DMS153 treated with DMSO at 0.1 percent for 48 hours (cell line): Measurements from ENCODE around the gene RNPEP.
A peak's percentile ranks its signal among the peaks of the same experiment; 100 is the strongest.
"Not testable (repeated sequence)": the region's sequence is repeated elsewhere in the genome, so short reads cannot be mapped to it uniquely, and the experiment has no call there.

Experiments
- DNase-seq: peaks from one replicate; lab custom pipeline; 2025; ENCODE audit not compliant: unreplicated experiment; lab: John Stamatoyannopoulos, UW

RNPEP gene

DNA sequence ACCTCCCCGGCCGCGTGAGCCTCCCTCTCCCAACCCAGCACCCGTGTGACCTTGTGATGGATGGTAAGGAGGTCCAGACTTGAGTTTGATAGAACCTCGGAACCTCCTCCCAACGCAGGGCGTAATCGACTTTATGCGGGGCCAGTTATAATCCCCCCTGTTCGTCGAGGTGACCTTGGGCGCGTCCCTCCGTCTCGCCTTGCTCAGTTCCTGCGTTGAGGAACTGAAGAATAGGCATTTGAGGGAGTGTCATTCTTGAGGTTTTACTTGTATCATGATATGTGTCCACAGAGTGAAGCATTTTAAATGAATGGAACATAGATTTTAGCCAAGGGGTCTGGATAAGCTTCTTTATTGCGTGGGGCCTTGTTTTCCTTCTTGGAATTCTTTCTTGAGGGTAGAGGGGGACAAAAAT is 26.7 kb upstream of the RNPEP start:
- no peak for DNase-seq

DNA sequence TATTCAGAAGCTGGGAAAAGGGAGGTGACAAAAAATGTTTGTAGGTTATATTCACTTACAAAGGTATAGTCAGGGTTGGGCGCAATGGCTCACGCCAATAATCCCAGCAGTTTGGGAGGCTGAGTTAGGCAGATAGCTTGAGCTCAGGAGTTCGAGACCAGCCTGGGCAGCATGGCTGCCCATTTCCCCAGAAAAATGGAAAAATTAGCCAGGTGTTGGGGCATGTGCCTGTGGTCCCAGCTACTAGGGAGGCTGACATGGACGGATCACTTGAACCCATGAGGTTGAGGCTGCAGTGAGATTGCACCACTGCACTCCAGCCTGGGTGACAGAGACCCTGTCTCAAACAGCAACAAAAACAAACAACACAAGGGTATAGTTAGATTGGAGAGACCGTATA is 24.1 kb upstream of the RNPEP start:
- DNase-seq: no peak

GRCh38 chr1:201962382-201962781 is 20.1 kb upstream of the RNPEP start:
- not testable (repeated sequence) for DNase-seq

- no peak for DNase-seq
These were observed 18.2 kb upstream of the RNPEP start for GRCh38 chr1:201964261-201964660.

- no peak for DNase-seq
These were observed 16.3 kb upstream of the RNPEP start for GRCh38 chr1:201966171-201966570.

- no peak for DNase-seq
These were observed 14.1 kb upstream of the RNPEP start for GRCh38 chr1:201968202-201968925.

- no peak for DNase-seq
These were observed 11.9 kb upstream of the RNPEP start for GRCh38 chr1:201970334-201971159.

DNA sequence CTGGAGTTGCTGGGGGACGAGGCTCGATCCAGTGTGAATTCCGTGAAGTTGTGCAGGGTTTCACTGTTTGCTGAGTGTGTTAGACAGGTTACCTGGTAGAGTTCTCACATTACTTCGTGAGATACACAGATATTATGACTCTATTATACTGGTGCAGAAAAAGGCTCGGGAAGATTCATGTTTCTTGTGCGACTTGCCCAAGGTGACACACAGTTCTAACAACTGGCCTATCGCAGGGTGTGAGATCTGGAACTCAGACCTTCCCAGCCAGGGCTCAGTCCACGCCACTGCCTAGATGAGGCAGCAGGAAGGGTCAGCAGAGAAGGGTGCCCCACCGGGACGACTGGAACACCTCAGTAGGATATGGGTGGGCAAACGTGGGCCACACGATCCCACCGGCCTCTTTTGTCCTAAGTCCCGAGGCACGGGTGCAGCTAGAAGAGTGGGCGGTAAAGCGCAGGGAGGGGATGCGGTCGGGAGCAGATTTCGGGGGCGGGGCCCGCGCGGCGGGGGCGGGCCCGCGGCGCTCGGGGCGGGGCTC is 296 bp upstream of the RNPEP start:
- DNase-seq: peak; percentile 57

- no peak for DNase-seq
These were observed 945 bp downstream of the RNPEP start for GRCh38 chr1:201983380-201983805.

GRCh38 chr1:201984446-201984845 is 2.0 kb downstream of the RNPEP start:
- DNase-seq: no peak

DNA sequence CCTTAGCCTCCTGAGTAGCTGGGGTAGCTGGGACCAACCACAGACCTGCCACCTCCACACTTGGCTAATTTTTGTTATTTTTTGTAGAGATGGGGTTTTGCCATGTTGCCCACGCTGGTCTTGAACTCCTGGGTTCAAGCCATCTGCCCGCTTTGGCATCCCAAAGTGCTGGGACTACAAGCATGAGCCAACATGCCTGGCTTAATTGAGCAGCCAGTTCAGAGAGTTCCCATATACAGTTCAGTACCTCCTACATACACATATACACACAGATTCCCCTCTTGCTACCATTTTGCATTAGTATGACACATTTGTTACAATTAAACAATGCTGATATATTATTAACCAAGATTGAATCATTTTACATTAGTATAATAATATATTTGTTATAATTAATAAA is 2.9 kb downstream of the RNPEP start:
- DNase-seq: no peak

GRCh38 chr1:201988601-201989000 is 6.2 kb downstream of the RNPEP start:
- DNase-seq: no peak

DNA sequence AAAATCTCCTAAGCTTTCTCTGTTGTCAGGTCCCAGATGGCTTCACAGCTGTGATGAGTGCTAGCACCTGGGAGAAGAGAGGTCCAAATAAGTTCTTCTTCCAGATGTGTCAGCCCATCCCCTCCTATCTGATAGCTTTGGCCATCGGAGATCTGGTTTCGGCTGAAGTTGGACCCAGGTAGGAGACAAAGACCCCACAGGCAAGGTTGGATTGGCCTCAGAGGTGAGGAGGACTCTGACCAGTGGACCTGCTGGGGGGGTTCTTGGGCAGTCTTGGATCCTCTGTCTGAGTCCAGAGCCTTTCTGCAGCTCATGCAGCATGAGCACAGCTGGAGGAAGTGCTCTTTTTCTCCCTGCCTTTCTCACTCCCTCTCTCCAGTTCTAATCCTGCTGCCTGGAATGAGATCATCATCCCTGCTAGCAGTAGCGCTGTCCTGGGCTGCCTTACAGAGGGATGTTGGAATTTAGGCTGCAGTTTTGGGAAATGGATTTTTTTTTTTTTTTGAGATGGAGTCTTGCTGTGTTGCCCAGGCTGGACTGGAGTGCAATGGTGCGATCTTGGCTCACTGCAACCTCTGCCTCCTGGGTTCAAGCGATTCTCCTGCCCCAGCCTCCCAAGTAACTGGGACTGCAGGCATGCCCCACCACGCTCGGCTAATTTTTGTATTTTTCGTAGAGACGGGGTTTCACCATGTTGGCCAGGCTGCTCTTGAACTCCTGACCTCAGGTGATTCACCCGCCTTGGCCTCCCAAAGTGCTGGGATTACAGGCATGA is 7.1 kb downstream of the RNPEP start:
- no peak for DNase-seq

- DNase-seq: no peak
These were observed 8.0 kb downstream of the RNPEP start for GRCh38 chr1:201990427-201990826.

GRCh38 chr1:201999625-202000238 is 17.3 kb downstream of the RNPEP start:
- DNase-seq: peak; percentile 89

GRCh38 chr1:202002507-202002906 is 20.1 kb downstream of the RNPEP start:
- no peak for DNase-seq

- DNase-seq: no peak
These were observed 22.3 kb downstream of the RNPEP start for GRCh38 chr1:202004711-202005110.

DNA sequence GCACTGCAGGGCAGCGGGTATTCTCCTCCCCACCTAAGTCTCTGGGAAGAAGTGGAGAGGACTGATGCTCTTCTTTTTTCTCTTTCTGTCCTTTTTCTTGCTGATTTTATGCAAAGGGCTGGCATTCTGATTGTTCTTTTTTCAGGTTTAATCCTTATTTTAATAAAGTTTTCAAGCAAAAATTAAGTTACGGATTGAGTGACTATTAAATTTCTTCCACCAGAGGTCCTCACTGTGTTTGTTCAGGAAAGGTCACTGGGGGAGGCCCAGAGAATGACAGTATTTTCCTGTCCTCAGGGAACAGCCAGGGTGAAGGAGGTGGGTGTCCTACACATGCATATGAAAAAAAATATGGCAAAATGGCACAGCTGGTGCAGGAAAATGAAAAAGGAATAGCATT is 23.5 kb downstream of the RNPEP start:
- no peak for DNase-seq

DNA sequence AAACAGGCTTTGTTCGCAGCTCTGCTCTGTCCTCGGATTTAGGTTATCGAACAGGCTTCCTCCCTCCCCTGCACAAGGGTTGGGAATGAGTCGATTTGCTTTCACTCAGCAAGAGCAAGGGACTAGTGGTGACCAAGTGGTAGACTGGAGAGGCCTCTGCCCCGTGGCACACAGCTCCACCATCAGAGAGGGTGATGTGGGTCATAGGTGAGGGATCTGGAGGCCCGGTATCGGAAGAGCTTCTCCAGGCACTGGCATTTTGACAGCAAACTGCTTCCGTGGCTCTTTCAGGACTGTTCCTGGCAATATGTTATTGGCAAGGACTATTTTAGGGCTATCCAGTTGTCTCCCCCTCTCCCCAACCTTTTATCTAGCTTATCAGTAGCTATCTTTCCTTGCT is 24.9 kb downstream of the RNPEP start:
- DNase-seq: no peak

GRCh38 chr1:202007805-202008489 is 25.5 kb downstream of the RNPEP start:
- DNase-seq: peak; percentile 91
